Mucosa of stomach (tissue), 1 donor: Measurements from ENCODE around the gene SRRM5.
A peak's percentile ranks its signal among the peaks of the same experiment; 100 is the strongest.
"Not testable (repeated sequence)": the region's sequence is repeated elsewhere in the genome, so short reads cannot be mapped to it uniquely, and the experiment has no call there.

Experiments used
- H3K27me3 ChIP-seq: one replicate; pipeline ENCODE4 v1.7.0; 2013; ENCODE audit warnings: mild to moderate bottlenecking, low read length; ENCODE audit not compliant: control insufficient read depth, insufficient read depth
- H3K36me3 ChIP-seq: one replicate; pipeline ENCODE4 v1.7.0; 2013; ENCODE audit warnings: low read length; ENCODE audit not compliant: control insufficient read depth, insufficient read depth
- H3K4me1 ChIP-seq: one replicate; pipeline ENCODE4 v1.7.0; 2013; ENCODE audit warnings: mild to moderate bottlenecking, low read length; ENCODE audit not compliant: control insufficient read depth, insufficient read depth
- H3K4me3 ChIP-seq: one replicate; pipeline ENCODE4 v1.7.0; 2013; ENCODE audit warnings: low read length
- H3K9ac ChIP-seq: one replicate; pipeline ENCODE4 v1.7.0; 2013; ENCODE audit warnings: mild to moderate bottlenecking, low read length, moderate library complexity
- H3K9me3 ChIP-seq: one replicate; pipeline ENCODE4 v1.7.0; 2013; ENCODE audit warnings: mild to moderate bottlenecking, low read length, moderate library complexity; ENCODE audit not compliant: control insufficient read depth
- donor health status: Pancreatic carcinoma.

Gene SRRM5

DNA sequence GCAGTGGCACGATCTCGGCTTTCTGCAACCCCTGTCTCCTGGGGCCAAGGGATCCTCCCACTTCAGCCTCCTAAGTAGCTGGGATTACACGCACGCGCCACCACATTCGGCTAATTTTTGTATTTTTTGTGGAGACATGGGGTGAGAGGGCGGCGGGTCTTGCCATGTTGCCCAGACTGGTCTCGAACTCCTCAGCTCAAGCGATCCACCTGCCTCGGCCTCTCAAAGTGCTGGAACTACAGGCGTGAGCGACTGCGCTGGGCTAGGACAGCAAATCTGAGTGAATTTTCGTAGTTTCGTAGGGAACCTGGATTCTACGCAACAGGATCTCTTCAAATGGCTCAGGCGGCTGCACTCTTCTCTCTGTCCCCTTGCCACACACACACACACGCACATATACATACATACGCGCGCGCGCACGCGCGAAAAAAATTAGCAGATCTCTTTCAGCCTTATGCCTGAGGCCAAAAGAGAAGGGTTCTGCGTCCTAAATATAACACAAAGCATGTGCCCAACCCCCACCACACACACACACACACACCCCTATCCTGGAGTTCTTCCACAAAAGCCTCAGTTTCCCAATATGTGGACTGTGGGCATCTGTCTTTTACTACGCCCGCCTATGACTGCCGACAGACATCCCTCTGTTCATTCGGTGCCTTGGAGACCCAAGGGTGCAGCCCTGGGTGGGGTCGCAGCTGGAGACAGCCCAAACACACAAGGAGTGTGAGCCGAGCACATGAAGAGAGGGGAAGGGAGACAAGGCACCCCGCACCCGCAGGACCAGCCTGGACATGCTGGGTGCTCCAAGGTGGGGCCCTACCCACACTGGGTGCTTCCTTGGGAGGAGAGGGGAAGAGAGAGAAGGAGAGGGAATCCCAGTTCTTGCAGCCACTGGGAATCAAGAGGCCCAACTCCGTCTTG is 35.7 kb upstream of the SRRM5 start:
- Histone ChIP-seq H3K9me3 (no peaks in the 10 kb centered on the region), H3K27me3 (no peaks in the 10 kb centered on the region), H3K9ac (peak overlapping the region; percentile 92), H3K4me1 (peaks cover 28% of the 10 kb centered on the region), H3K4me3 (peak overlapping the region; percentile 3), H3K36me3 (no peaks in the 10 kb centered on the region)

DNA sequence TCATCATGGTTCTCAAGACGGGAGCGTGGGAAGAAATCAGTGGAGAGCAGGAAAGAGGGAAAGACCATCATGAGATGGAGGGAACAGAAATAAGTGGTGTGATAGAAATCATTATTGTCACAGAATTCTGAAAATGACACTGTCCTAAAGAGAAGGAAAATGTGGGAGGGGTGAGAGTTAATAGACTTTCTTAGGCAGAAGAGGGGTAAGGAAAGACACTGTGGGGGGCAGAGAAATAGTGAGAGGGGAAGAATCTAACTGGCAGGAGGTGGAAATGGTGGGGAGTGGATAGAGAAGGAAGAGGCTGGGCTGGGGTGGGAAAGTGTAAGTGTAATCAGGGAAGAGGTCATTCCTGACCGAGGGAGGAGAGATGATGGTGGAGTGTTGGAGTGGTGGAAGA is 33.1 kb upstream of the SRRM5 start:
- no peaks in the 10 kb centered on the region for H3K27me3 ChIP-seq
- no peaks in the 10 kb centered on the region for H3K9me3 ChIP-seq
- H3K4me3 ChIP-seq = no peak overlapping the region
- H3K9ac ChIP-seq = no peak overlapping the region
- peaks cover 8% of the 10 kb centered on the region for H3K4me1 ChIP-seq
- H3K36me3 ChIP-seq = no peaks in the 10 kb centered on the region

- Histone ChIP-seq H3K9ac (peak overlapping the region; percentile 25), H3K4me3 (no peak overlapping the region), H3K36me3 (no peaks in the 10 kb centered on the region), H3K4me1 (peaks cover 8% of the 10 kb centered on the region), H3K9me3 (no peaks in the 10 kb centered on the region), H3K27me3 (no peaks in the 10 kb centered on the region)
These were observed 30.4 kb upstream of the SRRM5 start for GRCh38 chr19:43581467-43581866.

- Histone ChIP-seq H3K4me3 (no peak overlapping the region), H3K27me3 (no peaks in the 10 kb centered on the region), H3K9me3 (no peaks in the 10 kb centered on the region), H3K4me1 (peaks cover 8% of the 10 kb centered on the region), H3K36me3 (no peaks in the 10 kb centered on the region), H3K9ac (no peak overlapping the region)
These were observed 29.4 kb upstream of the SRRM5 start for GRCh38 chr19:43582495-43582894.

GRCh38 chr19:43584484-43584883 is 27.4 kb upstream of the SRRM5 start:
- Histone ChIP-seq H3K9ac (no peak overlapping the region), H3K4me1 (peaks cover 8% of the 10 kb centered on the region), H3K27me3 (no peaks in the 10 kb centered on the region), H3K36me3 (no peaks in the 10 kb centered on the region), H3K9me3 (no peaks in the 10 kb centered on the region), H3K4me3 (no peak overlapping the region)

DNA sequence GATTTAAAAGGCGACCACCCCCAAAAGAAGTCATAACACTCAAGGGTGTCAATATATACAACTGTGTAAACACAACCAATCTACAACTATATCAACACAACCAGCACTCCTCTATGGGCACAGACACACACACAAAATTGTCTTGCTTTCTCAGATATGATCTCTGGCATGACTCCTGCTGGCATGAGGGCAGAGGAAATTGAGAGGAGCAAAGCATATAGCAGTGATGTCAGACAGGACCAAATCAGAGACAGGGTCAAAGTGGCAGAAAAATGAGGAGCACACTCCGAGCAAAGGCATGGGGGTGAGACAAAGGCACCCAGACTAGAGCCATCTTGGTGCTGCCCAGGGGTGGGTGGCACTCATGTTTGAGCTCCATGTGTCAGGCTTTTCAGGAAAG is 25.5 kb upstream of the SRRM5 start:
- no peaks in the 10 kb centered on the region for H3K27me3 ChIP-seq
- peaks cover 8% of the 10 kb centered on the region for H3K4me1 ChIP-seq
- no peak overlapping the region for H3K9ac ChIP-seq
- no peaks in the 10 kb centered on the region for H3K9me3 ChIP-seq
- H3K4me3 ChIP-seq = no peak overlapping the region
- H3K36me3 ChIP-seq = no peaks in the 10 kb centered on the region

GRCh38 chr19:43587029-43587428 is 24.9 kb upstream of the SRRM5 start:
- H3K9me3 ChIP-seq, H3K4me1 ChIP-seq, H3K36me3 ChIP-seq, H3K4me3 ChIP-seq, H3K27me3 ChIP-seq, H3K9ac ChIP-seq: not testable (repeated sequence)

DNA sequence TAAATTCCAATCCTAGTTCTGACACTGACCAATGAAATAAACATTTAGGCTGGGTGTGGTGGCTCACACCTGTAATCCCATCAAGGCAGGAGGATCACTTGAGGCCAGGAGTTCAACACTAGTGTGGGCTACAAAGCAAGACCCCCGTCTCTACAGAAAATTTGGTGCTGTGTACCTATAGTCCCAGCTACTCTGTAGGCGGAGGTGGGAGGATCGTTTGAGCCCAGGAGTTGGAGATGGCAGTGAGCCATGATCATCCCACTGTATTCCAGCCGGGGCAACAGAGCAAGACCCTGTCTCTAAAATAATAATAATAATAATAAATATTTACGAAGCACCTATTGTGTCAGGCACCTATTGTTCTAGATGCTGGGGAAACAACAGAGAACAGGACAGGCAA is 22.6 kb upstream of the SRRM5 start:
- Histone ChIP-seq H3K9ac (no peak overlapping the region), H3K27me3 (no peaks in the 10 kb centered on the region), H3K4me1 (peaks cover 10% of the 10 kb centered on the region), H3K4me3 (no peak overlapping the region), H3K36me3 (no peaks in the 10 kb centered on the region), H3K9me3 (no peaks in the 10 kb centered on the region)

DNA sequence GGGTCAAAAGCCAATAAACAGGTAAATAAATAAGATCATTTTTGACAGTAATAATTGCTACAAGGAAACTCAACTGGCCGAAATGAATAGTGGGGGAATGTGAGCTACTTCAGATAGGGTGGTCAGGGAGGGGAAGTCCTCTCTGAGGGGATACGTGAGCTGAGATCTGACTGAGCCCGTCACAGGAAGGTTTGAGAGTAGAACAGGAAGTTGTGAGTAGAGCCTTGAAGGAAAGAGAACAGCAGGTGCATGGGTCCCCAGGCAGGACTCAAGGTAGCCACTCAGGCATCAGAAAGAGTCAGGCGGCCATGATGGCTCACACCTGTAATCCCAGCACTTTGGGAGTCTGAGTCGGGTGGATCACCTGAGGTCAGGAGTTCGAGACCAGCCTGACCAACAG is 22.2 kb upstream of the SRRM5 start:
- no peak overlapping the region for H3K4me3 ChIP-seq
- peaks cover 10% of the 10 kb centered on the region for H3K4me1 ChIP-seq
- no peaks in the 10 kb centered on the region for H3K9me3 ChIP-seq
- H3K36me3 ChIP-seq = no peaks in the 10 kb centered on the region
- no peak overlapping the region for H3K9ac ChIP-seq
- no peaks in the 10 kb centered on the region for H3K27me3 ChIP-seq

DNA sequence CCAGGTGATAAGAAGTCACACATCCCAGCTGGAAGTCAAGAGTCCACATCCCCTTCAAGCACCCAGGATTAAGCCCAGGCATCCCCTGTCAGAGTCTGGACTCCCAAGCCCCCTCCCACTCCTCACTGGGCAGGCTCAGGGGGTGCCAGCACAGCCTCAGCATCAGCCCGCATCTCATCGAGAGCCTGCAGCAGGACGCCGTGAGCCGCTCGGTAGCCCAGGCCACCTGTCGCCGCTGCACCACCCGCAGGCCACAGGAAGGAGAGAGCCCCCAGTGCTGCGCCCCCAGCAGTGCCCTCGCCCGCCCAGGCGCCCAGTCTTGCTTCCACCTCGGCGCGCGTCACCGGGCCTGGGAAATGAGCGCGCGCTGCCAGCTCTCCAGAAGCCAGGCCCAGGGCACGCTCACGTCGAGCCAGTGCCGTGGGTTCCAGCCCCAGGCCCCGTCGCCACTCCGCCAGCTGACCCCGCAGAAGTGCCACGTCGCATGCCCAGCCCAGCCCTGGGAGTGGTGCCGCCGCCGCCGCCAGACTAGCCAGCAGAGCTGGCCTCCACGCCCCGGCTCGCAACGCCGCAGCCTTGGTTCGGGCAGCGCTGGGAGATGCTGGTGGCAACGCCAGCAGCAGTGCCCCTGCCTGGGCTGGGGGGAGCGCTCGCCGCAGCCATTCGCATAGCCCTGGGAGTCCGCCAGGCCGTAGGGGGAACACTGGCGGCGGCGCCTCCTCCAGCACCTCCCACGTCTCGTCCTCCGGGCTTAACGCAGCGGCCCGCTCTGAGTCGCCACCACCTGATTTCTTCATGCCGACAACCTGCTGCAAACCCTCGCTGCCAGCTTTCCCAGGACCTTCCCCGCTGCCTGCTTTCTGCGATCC is 19.8 kb upstream of the SRRM5 start:
- Histone ChIP-seq H3K27me3 (no peaks in the 10 kb centered on the region), H3K4me3 (no peak overlapping the region), H3K36me3 (no peaks in the 10 kb centered on the region), H3K9me3 (no peaks in the 10 kb centered on the region), H3K9ac (no peak overlapping the region), H3K4me1 (peaks cover 14% of the 10 kb centered on the region)

DNA sequence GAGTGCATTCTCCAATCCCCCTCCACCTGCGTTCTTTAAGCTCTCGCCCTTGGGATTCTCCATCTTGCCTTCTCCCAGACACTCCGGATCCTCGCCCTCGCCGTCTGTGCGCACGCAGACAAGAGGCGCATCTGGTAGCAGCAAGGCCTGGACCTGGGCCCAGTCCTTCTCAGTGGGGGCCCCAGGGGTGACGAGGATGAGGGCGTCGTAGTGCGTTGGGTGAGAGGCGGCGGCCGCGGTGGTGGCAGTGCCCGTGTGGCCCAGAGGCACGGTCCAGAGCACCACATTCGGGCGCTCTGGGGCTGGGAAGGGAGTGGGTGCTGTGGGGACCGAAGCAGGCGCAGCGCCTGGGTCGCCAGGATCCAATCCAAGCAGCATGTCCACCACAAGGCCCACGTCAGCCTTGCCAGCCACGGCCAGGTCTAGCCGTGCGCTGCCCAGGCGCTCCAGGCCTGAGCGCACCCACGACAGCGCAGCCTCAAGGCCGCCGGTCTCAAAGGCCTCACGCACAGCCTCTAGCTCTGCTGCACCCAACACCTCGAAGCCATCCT is 19.0 kb upstream of the SRRM5 start:
- Histone ChIP-seq H3K27me3 (no peaks in the 10 kb centered on the region), H3K36me3 (no peaks in the 10 kb centered on the region), H3K4me1 (peaks cover 22% of the 10 kb centered on the region), H3K9me3 (no peaks in the 10 kb centered on the region), H3K4me3 (no peak overlapping the region), H3K9ac (no peak overlapping the region)
